Measurements from ENCODE around the gene DNAJC2. TPM values are rescaled to one million over a fixed set of nuclear protein-coding genes. Genes with fewer than 3 reads are reported as not detected.

DNAJC2 gene
- total RNA-seq, 2 donors from 2014 or later = 14.3 to 24.1 TPM

DNA sequence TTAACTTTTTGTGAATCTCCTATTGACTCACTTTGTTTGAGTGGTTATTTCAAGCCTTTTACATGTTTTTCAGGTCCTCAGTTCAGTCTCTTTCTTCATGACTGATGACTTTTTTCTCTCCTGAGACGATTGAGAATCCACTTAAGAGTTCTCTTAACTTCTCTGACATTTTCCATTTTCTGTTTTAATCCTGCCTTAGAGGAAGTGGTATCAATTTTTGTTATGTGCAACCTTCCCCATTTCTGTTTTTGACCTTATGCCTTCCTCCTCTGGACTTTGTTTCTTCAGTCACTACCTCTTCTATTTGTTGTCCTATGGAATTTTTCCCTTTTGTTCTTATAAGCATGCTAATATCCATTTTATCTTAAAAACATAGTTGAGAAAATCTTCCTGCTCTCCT lies 5.2 kb upstream of the DNAJC2 start:
- H3K4me3 ChIP-seq = no peak overlapping the region
- no peak for TF ChIP-seq POLR2A (IDR thresholded peaks at IDR 0.05)
- TF ChIP-seq CTCF (IDR thresholded peaks at IDR 0.05) = no peak
- no peak overlapping the region for H3K27ac ChIP-seq
- no peak for DNase-seq
- no peak for ATAC-seq
- no peaks in the 10 kb centered on the region for H3K27me3 ChIP-seq
- no peaks in the 10 kb centered on the region for H3K36me3 ChIP-seq (replicated peaks in 1 of 2; ENCODE audit: insufficient read depth in 1 of 2, low read depth in 2 of 2)
- 35 to 43% methylated on average over 1 of the region's 1 CpG for WGBS, 2 donors
- H3K4me1 ChIP-seq = peaks cover 36% of the 10 kb centered on the region
- no peaks in the 10 kb centered on the region for H3K9me3 ChIP-seq
- intact Hi-C loops (cut with DNase I) = no loop called here

- TF ChIP-seq POLR2A (IDR thresholded peaks at IDR 0.05) = no peak
- TF ChIP-seq CTCF (IDR thresholded peaks at IDR 0.05) = no peak
- no peak for ATAC-seq
- intact Hi-C loops (cut with DNase I) = no loop called here
- H3K36me3 ChIP-seq (replicated peaks in 1 of 2; ENCODE audit: insufficient read depth in 1 of 2, low read depth in 2 of 2) = no peaks in the 10 kb centered on the region
- no peak overlapping the region for H3K4me3 ChIP-seq
- DNase-seq = no peak
- no peaks in the 10 kb centered on the region for H3K27me3 ChIP-seq
- H3K9me3 ChIP-seq = no peaks in the 10 kb centered on the region
- 16 to 22% methylated on average over 2 of the region's 2 CpGs for WGBS, 2 donors
- no peak overlapping the region for H3K27ac ChIP-seq
- H3K4me1 ChIP-seq = peaks cover 36% of the 10 kb centered on the region
Measured at GRCh38 chr7:103348959-103349358, 4.4 kb upstream of the DNAJC2 start.

DNA sequence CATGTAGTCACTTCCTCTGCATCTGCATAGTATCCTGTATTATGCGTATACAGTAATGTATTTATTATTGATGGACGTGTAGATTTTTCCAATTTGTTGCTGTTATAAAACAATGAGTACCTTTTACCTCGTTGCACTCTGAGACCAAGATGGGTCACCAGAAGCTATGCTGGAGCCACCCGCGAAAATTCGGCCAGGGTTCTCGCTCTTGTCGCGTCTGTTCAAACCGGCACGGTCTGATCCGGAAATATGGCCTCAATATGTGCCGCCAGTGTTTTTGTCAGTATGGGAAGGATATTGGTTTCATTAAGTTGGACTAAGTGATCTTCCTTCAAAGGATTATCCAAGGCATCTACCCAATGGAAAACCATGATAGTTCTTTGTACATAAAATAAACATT lies 3.9 kb upstream of the DNAJC2 start:
- intact Hi-C loops (cut with DNase I) = no loop called here
- DNase-seq (no peak), ATAC-seq (no peak)
- Histone ChIP-seq H3K36me3 (replicated peaks in 1 of 2; ENCODE audit: insufficient read depth in 1 of 2, low read depth in 2 of 2) (no peaks in the 10 kb centered on the region), H3K9me3 (no peaks in the 10 kb centered on the region), H3K4me3 (peak overlapping the region; percentile 68 to 84), H3K27me3 (no peaks in the 10 kb centered on the region), H3K4me1 (peaks cover 39% of the 10 kb centered on the region), H3K27ac (peak overlapping the region in 1 of 4 donors; percentile 81)
- 8 to 15% methylated on average over 13 of the region's 13 CpGs for WGBS, 2 donors
- TF ChIP-seq POLR2A (IDR thresholded peaks at IDR 0.05) (no peak), CTCF (IDR thresholded peaks at IDR 0.05) (no peak)

DNA sequence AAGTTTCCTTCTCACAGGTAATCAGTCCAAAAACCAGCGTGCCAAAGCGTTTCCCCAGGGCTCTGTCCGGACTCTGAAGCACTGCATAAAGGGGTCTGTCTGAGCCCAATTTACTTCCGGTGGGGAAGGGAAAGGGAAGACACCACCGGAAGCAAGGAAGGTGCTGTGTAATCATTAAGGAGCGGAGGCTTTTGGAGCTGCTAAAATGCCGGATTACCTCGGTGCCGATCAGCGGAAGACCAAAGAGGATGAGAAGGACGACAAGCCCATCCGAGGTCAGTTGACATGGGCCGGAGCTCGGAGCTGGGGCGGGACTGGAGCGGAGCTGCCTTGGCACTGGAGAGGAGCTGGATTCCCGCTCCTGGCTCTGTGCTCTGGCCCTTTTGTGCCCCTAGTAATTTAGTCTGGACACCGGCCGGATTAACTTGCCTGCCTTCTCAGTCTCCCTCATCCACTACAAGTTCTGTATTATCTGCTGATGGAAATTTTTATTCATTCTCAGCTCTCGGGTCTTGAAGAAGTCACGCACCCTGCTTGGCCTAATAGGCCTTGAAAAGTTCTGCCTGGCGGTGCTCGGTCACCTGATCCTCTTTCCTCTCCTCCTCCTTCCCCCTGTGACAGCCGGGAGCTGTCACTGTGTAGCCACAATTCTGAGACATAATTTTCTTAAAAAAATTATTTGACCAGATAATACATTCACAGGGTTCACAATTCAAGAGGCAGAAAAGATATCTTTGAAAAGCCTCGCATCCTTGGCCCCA lies 3.1 kb upstream of the DNAJC2 start, which contains the start of gene PSMC2:
Gene PSMC2, plus strand, starts transcription at position 137 of the 761 bp plus-strand sequence. Its CDS starts 69 bp downstream, at position 206.
- WGBS, 2 donors = 0 to 1% methylated on average over 24 to 25 of the region's 25 CpGs
- intact Hi-C loops (cut with DNase I) = no loop called here
- Histone ChIP-seq H3K27me3 (no peaks in the 10 kb centered on the region), H3K36me3 (replicated peaks in 1 of 2; ENCODE audit: insufficient read depth in 1 of 2, low read depth in 2 of 2) (no peaks in the 10 kb centered on the region), H3K9me3 (no peaks in the 10 kb centered on the region), H3K4me1 (peaks cover 47% of the 10 kb centered on the region), H3K27ac (peak within 1 kb of the TSS; percentile 66 to 85 (median 79)), H3K4me3 (peak within 1 kb of the TSS; percentile 68 to 84)
- ATAC-seq (peak; percentile 79), DNase-seq (peak; percentile 76 to 89 (median 84))
- TF ChIP-seq CTCF (IDR thresholded peaks at IDR 0.05) (no peak), POLR2A (IDR thresholded peaks at IDR 0.05) (peak in 2 of 3 donors; percentile 54 to 61)

GRCh38 chr7:103346396-103346795 lies 1.8 kb upstream of the DNAJC2 start:
- Histone ChIP-seq H3K4me3 (no peak overlapping the region), H3K27ac (no peak overlapping the region), H3K9me3 (no peaks in the 10 kb centered on the region), H3K36me3 (replicated peaks in 1 of 2; ENCODE audit: insufficient read depth in 1 of 2, low read depth in 2 of 2) (no peaks in the 10 kb centered on the region), H3K27me3 (no peaks in the 10 kb centered on the region), H3K4me1 (peaks cover 47% of the 10 kb centered on the region)
- WGBS, 2 donors = 79 to 80% methylated on average over 5 of the region's 5 CpGs
- intact Hi-C loops (cut with DNase I) = no loop called here
- TF ChIP-seq POLR2A (IDR thresholded peaks at IDR 0.05) (no peak), CTCF (IDR thresholded peaks at IDR 0.05) (no peak)
- DNase-seq (no peak), ATAC-seq (no peak)

Data from body of pancreas (tissue), 4 donors.